ENCODE data around the gene AUTS2. TPM values are rescaled to one million over a fixed set of nuclear protein-coding genes. Genes with fewer than 3 reads are reported as not detected.

Gene AUTS2
- total RNA-seq, 2 donors from 2014 or later, result 8.6 TPM

- Histone ChIP-seq H3K4me3 (no peak overlapping the region), H3K4me1 (no peaks in the 10 kb centered on the region), H3K36me3 (no peaks in the 10 kb centered on the region), H3K27me3 (no peaks in the 10 kb centered on the region), H3K9me3 (no peaks in the 10 kb centered on the region), H3K27ac (no peak overlapping the region)
- no peak for TF ChIP-seq CTCF (IDR thresholded peaks at IDR 0.05)
- DNase-seq (ENCODE audit: low spot score), result no peak
Observed at GRCh38 chr7:70720191-70720873, 1122.1 kb downstream of the AUTS2 start.

- no peaks in the 10 kb centered on the region for H3K36me3 ChIP-seq
- TF ChIP-seq CTCF (IDR thresholded peaks at IDR 0.05), result no peak
- no peak overlapping the region for H3K27ac ChIP-seq
Observed at GRCh38 chr7:70721500-70721899, 1123.2 kb downstream of the AUTS2 start.

GRCh38 chr7:70723339-70723738, 1125.1 kb downstream of the AUTS2 start:
- H3K27me3 ChIP-seq, result no peaks in the 10 kb centered on the region
- no peaks in the 10 kb centered on the region for H3K4me1 ChIP-seq

More at GRCh38 chr7:70721500-70721899, 1123.2 kb downstream of the AUTS2 start:
- no peak overlapping the region for H3K4me3 ChIP-seq
- H3K4me1 ChIP-seq, result no peaks in the 10 kb centered on the region
- no peaks in the 10 kb centered on the region for H3K27me3 ChIP-seq
- DNase-seq (ENCODE audit: low spot score), result no peak
- H3K9me3 ChIP-seq, result no peaks in the 10 kb centered on the region

GRCh38 chr7:70725448-70725847, 1127.2 kb downstream of the AUTS2 start:
- H3K9me3 ChIP-seq, result no peaks in the 10 kb centered on the region
- H3K27ac ChIP-seq, result no peak overlapping the region
- DNase-seq (ENCODE audit: low spot score), result no peak
- no peaks in the 10 kb centered on the region for H3K36me3 ChIP-seq
- H3K4me3 ChIP-seq, result no peak overlapping the region
- no peaks in the 10 kb centered on the region for H3K4me1 ChIP-seq
- no peak for TF ChIP-seq CTCF (IDR thresholded peaks at IDR 0.05)
- no peaks in the 10 kb centered on the region for H3K27me3 ChIP-seq

More at GRCh38 chr7:70723339-70723738, 1125.1 kb downstream of the AUTS2 start:
- no peak for TF ChIP-seq CTCF (IDR thresholded peaks at IDR 0.05)
- Histone ChIP-seq H3K27ac (no peak overlapping the region), H3K4me3 (no peak overlapping the region), H3K36me3 (no peaks in the 10 kb centered on the region), H3K9me3 (no peaks in the 10 kb centered on the region)
- no peak for DNase-seq (ENCODE audit: low spot score)

GRCh38 chr7:70726294-70726693, 1128.0 kb downstream of the AUTS2 start:
- TF ChIP-seq CTCF (IDR thresholded peaks at IDR 0.05), result no peak
- Histone ChIP-seq H3K4me1 (no peaks in the 10 kb centered on the region), H3K9me3 (no peaks in the 10 kb centered on the region), H3K4me3 (no peak overlapping the region), H3K27me3 (no peaks in the 10 kb centered on the region), H3K27ac (no peak overlapping the region), H3K36me3 (no peaks in the 10 kb centered on the region)
- DNase-seq (ENCODE audit: low spot score), result no peak

GRCh38 chr7:70726951-70727378, 1128.7 kb downstream of the AUTS2 start:
- H3K27me3 ChIP-seq, result no peaks in the 10 kb centered on the region
- H3K27ac ChIP-seq, result no peak overlapping the region
- H3K9me3 ChIP-seq, result no peaks in the 10 kb centered on the region
- no peak for TF ChIP-seq CTCF (IDR thresholded peaks at IDR 0.05)
- H3K4me1 ChIP-seq, result no peaks in the 10 kb centered on the region
- H3K4me3 ChIP-seq, result no peak overlapping the region
- no peak for DNase-seq (ENCODE audit: low spot score)
- no peaks in the 10 kb centered on the region for H3K36me3 ChIP-seq

Data from right atrium auricular region (tissue), 2 donors.